Left ventricle myocardium superior (tissue), 1 donor: ENCODE results near the gene SORL1. TPM values are rescaled to one million over a fixed set of nuclear protein-coding genes. Genes with fewer than 3 reads are reported as not detected.
"Not testable (repeated sequence)": the region's sequence is repeated elsewhere in the genome, so short reads cannot be mapped to it uniquely, and the experiment has no call there.

Experiments used
- ATAC-seq: fragments of 200-7000 bp; cut with Tn5 transposase; one replicate; pipeline ENCODE4 v1.9.1; 2020; ENCODE audit warnings: mild to moderate bottlenecking, moderate library complexity
- DNase-seq: peaks from one replicate; pipeline ENCODE4 v3.0.0-alpha.2; 2020
- intact Hi-C: fragments of 100-400 bp; cut with micrococcal nuclease; formaldehyde crosslinking; loops from one replicate; pipeline ENCODE4 v1.11.0; 2022
- total RNA-seq: library from RNA; stranded (reverse); fragmentation: NEBNext Ultra II Directional; extraction: Animal tissue kit (Norgen Biotek cat#: 25700); gene quantifications from one replicate; pipeline ENCODE4 v1.2.1, GENCODE V29; 2021
- donor health status: DM: no; HTN: yes; CAD: no; lungs with severe emphysema.

The SORL1 gene
- total RNA-seq, 1 donor from 2014 or later = 11.9 TPM

DNA sequence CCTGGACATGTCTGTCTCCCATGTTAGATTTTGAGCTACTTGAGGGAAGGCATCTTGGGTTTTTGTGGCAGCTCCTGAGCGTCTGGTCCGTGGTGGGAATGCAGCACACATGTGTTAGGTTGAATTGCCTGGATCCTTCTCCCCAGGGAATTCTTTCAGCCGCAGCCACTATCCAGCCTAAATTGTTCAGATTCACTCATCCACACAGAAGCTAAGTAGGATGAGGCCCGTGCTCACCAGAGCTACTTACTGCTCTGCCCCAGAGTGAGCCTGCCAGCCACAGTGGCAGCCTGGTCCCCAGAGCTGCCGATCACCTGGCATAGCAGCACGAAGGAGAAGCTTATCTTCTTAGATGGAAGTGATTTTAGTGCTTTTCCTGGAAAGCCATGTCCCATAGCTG is 35.1 kb downstream of the SORL1 start:
- DNase-seq = no peak
- intact Hi-C loops = no loop called here
- ATAC-seq = no peak

GRCh38 chr11:121488170-121488569 is 36.1 kb downstream of the SORL1 start:
- no peak for DNase-seq
- ATAC-seq = peak; percentile 78
- intact Hi-C loops = no loop called here

DNA sequence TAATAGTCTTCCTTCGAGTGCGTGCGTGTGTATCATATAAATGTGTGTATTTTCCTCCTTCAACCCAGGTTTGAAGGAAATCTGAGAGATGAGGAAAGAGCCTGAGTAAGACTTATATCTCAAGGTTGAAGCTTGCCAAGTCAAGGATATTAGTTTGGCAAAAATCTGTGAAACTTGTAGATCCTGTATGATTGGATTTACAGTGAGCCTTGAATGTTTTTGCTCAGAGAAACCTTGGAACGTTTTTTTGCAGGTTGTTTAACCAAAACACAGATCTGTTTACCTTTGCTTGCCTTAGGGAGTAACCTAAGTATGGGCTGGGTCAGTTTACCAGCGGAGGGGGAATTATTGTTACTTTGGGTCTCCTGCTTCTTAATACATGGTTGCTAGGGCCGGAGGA is 36.5 kb downstream of the SORL1 start:
- no peak for DNase-seq
- no peak for ATAC-seq
- intact Hi-C loops = no loop called here

DNA sequence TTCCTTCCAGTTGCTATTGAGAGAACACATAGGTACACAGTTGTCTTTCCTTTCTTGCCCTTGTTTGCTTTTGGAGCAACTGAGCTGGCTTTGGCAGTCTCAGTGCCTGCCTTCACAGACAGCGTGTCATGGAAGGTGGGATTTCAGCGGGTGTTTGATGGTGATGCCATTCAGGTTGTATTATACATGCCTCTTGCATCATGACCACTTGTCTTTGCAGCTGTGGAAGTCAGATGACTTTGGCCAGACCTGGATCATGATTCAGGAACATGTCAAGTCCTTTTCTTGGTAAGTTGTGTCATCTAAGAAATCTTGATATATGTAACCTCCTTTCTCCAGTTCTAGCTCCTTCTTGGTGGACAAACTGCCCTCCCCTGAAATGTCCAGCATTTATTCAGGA is 37.7 kb downstream of the SORL1 start:
- no peak for DNase-seq
- no peak for ATAC-seq
- intact Hi-C loops = no loop called here

- ATAC-seq = no peak
- no peak for DNase-seq
- intact Hi-C loops = no loop called here
Observed at GRCh38 chr11:121494355-121495099, 42.4 kb downstream of the SORL1 start.

- DNase-seq = no peak
- ATAC-seq = no peak
- intact Hi-C loops = no loop called here
Observed at GRCh38 chr11:121497176-121497998, 45.3 kb downstream of the SORL1 start.

- ATAC-seq (no peak), DNase-seq (no peak)
- intact Hi-C loops = no loop called here
Observed at GRCh38 chr11:121499405-121499804, 47.3 kb downstream of the SORL1 start.

DNA sequence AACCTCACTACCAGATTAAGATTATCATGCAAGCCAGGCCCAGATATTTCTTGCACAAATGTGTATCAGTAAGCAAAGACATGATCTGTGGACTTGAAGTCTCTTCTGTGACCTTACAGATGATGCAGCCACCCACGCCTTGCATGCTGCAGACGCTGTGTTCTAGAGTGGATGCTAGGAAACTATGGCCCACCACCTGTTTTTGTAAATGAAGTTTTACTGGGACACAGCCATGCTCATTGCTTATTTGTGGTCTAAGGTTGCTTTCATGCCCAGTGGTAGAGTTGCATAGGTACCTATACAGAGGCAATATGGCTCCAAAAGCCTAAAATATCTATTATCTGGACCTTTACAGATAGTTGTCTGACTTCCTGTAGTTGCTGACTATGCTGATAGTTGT is 48.2 kb downstream of the SORL1 start:
- no peak for ATAC-seq
- intact Hi-C loops = no loop called here
- DNase-seq = no peak

- ATAC-seq = no peak
- intact Hi-C loops = no loop called here
- DNase-seq = no peak
Observed at GRCh38 chr11:121500717-121501116, 48.6 kb downstream of the SORL1 start.

DNA sequence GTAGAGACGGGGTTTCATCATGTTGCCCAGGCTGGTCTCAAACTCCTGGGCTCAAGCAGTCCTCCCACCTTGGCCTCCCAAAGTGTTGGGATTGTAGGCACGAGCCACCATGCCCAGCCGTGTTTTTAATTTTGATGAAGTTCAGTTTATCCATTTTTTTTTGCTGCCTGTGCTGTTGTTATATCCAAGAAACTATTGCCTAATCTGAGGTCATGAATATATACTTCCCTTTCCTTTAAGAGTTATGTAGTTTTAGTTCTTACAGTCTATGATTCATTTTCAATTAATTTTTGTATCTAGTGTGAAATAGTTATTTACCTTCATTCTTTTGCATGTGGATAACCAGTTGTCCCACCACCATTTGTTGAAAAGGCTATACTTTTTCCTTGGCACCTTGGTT is 50.9 kb downstream of the SORL1 start:
- DNase-seq (no peak), ATAC-seq (no peak)
- intact Hi-C loops = no loop called here

GRCh38 chr11:121506237-121506636 is 54.1 kb downstream of the SORL1 start:
- intact Hi-C loops, DNase-seq, ATAC-seq: not testable (repeated sequence)

- ATAC-seq = no peak
- DNase-seq = no peak
- intact Hi-C loops = no loop called here
Observed at GRCh38 chr11:121508449-121508848, 56.3 kb downstream of the SORL1 start.

- no peak for DNase-seq
- no peak for ATAC-seq
- intact Hi-C loops = no loop called here
Observed at GRCh38 chr11:121510438-121510837, 58.3 kb downstream of the SORL1 start.

- intact Hi-C loops = no loop called here
- DNase-seq = no peak
- ATAC-seq = no peak
Observed at GRCh38 chr11:121512468-121513465, 60.7 kb downstream of the SORL1 start.

GRCh38 chr11:121513807-121514206 is 61.7 kb downstream of the SORL1 start:
- ATAC-seq = no peak
- intact Hi-C loops = no loop called here
- DNase-seq = no peak

- no peak for ATAC-seq
- no peak for DNase-seq
- intact Hi-C loops = no loop called here
Observed at GRCh38 chr11:121514432-121515334, 62.6 kb downstream of the SORL1 start.

GRCh38 chr11:121515335-121515671 is 63.2 kb downstream of the SORL1 start:
- intact Hi-C loops = no loop called here
- no peak for DNase-seq
- ATAC-seq = no peak

GRCh38 chr11:121517996-121518395 is 65.9 kb downstream of the SORL1 start:
- ATAC-seq (no peak), DNase-seq (no peak)
- intact Hi-C loops = no loop called here
